Measurements from ENCODE around the gene SLC38A6. TPM values are rescaled to one million over a fixed set of nuclear protein-coding genes. Genes with fewer than 3 reads are reported as not detected.

Gene SLC38A6
- total and polyA plus RNA-seq, 10 of the 15 experiments (the other 5 are each of a cell fraction or from before 2014, with no cell fraction given) = 2.0 to 7.0 (median 3.7) TPM

GRCh38 chr14:60998617-60999016, 17.6 kb downstream of the SLC38A6 start (continued):
- TF ChIP-seq PRDM15 (CRISPR knock-in tag; IDR thresholded peaks at IDR 0.05) (no peak), ASH2L (IDR thresholded peaks at IDR 0.05; ENCODE audit: borderline replicate concordance, low read depth) (no peak), CTCF (IDR thresholded peaks at IDR 0.05 in 2 of 3, conservative IDR thresholded peaks at IDR 0.05 in 1 of 3; ENCODE audit: control insufficient read depth in 2 of 3, extremely low read depth in 1 of 3, insufficient read depth in 1 of 3, low read depth in 3 of 3, low read length in 3 of 3) (no peak), POLR2AphosphoS5 (IDR thresholded peaks at IDR 0.05; ENCODE audit: low read length) (no peak), SREBF2 (IDR thresholded peaks at IDR 0.05; ENCODE audit: low read length) (no peak), IRF4 (IDR thresholded peaks at IDR 0.05; ENCODE audit: low read depth, low read length) (no peak)

GRCh38 chr14:60999536-60999935, 18.5 kb downstream of the SLC38A6 start:
- ATAC-seq = no peak
- Histone ChIP-seq H3K4me2 (ENCODE audit: control insufficient read depth, insufficient read depth) (no peak overlapping the region), H3K79me2 (ENCODE audit: control insufficient read depth, insufficient read depth, low read length) (no peaks in the 10 kb centered on the region), H3K27me3 (replicated peaks in 1 of 2; ENCODE audit: control insufficient read depth in 2 of 2, insufficient read depth in 2 of 2, low read length in 1 of 2) (no peaks in the 10 kb centered on the region), H3K4me1 (ENCODE audit: control insufficient read depth, insufficient read depth, low read length) (no peaks in the 10 kb centered on the region), H3K4me3 (no peak overlapping the region), H3K36me3 (ENCODE audit: control insufficient read depth in 2 of 2, insufficient read depth in 2 of 2, low read length in 1 of 2) (no peaks in the 10 kb centered on the region), H3K9ac (ENCODE audit: control insufficient read depth, insufficient read depth, low read length) (no peak overlapping the region), H3K27ac (ENCODE audit: control insufficient read depth, insufficient read depth) (no peak overlapping the region), H3K9me3 (replicated peaks; ENCODE audit: control insufficient read depth, insufficient read depth, low read length) (no peaks in the 10 kb centered on the region), H4K20me1 (ENCODE audit: control insufficient read depth, insufficient read depth) (no peaks in the 10 kb centered on the region), H2AFZ (ENCODE audit: control insufficient read depth, low read depth, low read length) (no peak overlapping the region)
- CTCF ChIA-PET = no interaction called here
- RAD21 ChIA-PET (ENCODE audit: unreplicated experiment) = no interaction called here
- intact Hi-C loops (cut with micrococcal nuclease; ENCODE audit: unreplicated experiment) (no loop called here), in situ Hi-C loops (cut with MboI) (no loop called here)
- WGBS (ENCODE audit: insufficient coverage, insufficient replicate concordance, low lambda C conversion rate, missing lambda C conversion rate) = 87% methylated on average over 2 of the region's 2 CpGs
- SMC1A ChIA-PET (ENCODE audit: uncharacterized antibody, unreplicated experiment) = no interaction called here
- FAIRE-seq = no peak
- TF ChIP-seq SRF (IDR thresholded peaks at IDR 0.05; ENCODE audit: low read depth in 2 of 2, low read length in 2 of 2) = no peak
- TF ChIP-seq SMAD1 (IDR thresholded peaks at IDR 0.05; ENCODE audit: low read depth, partially characterized antibody) = no peak
- no peak for TF ChIP-seq CBX5 (IDR thresholded peaks at IDR 0.05; ENCODE audit: low read depth)
- TF ChIP-seq GABPA (IDR thresholded peaks at IDR 0.05; ENCODE audit: low read depth) = no peak
- TF ChIP-seq ASH2L (IDR thresholded peaks at IDR 0.05; ENCODE audit: borderline replicate concordance, low read depth) = no peak
- no peak for TF ChIP-seq CHD1 (IDR thresholded peaks at IDR 0.05; ENCODE audit: low read depth, low read length)
- no peak for TF ChIP-seq EED (IDR thresholded peaks at IDR 0.05; ENCODE audit: low read depth)
- TF ChIP-seq HDAC2 (IDR thresholded peaks at IDR 0.05) = no peak
- no peak for TF ChIP-seq PAX8 (IDR thresholded peaks at IDR 0.05)
- no peak for TF ChIP-seq ATF3 (IDR thresholded peaks at IDR 0.05; ENCODE audit: borderline replicate concordance, extremely low read depth, low read depth, low read length)
- TF ChIP-seq TBL1XR1 (IDR thresholded peaks at IDR 0.05; ENCODE audit: low read depth, low read length) = no peak
- no peak for TF ChIP-seq BRCA1 (IDR thresholded peaks at IDR 0.05; ENCODE audit: low read depth, low read length)
- no peak for TF ChIP-seq SREBF2 (IDR thresholded peaks at IDR 0.05; ENCODE audit: low read length)
- TF ChIP-seq RAD51 (IDR thresholded peaks at IDR 0.05) = no peak
- TF ChIP-seq WRNIP1 (IDR thresholded peaks at IDR 0.05; ENCODE audit: borderline replicate concordance, low read depth, low read length) = no peak
- DNase-seq (ENCODE audit: low read depth, low spot score) = no peak
- no TSS peak for BruUV-seq (replicated peaks)
- POLR2A ChIA-PET = no interaction called here
